H9 (cell line): ENCODE results near the gene MTCL1. TPM values are rescaled to one million over a fixed set of nuclear protein-coding genes. Genes with fewer than 3 reads are reported as not detected.

Source experiments
- DNase-seq: peaks from one replicate; pipeline ENCODE4 v3.0.0-alpha.2; 2017
- H2AFZ ChIP-seq: one replicate; pipeline ENCODE4 v1.6.1; 2013; ENCODE audit warnings: mild to moderate bottlenecking, low read length, control low read depth, moderate library complexity
- H2AK5ac ChIP-seq: 2 replicates; pipeline ENCODE4 v1.6.1; 2013; ENCODE audit warnings: low read length, control low read depth, mixed read lengths; ENCODE audit not compliant: insufficient read length
- H2BK120ac ChIP-seq: one replicate; pipeline ENCODE4 v1.6.1; 2013; ENCODE audit warnings: low read depth, mild to moderate bottlenecking, low read length, control low read depth, inconsistent platforms; ENCODE audit not compliant: poor library complexity, severe bottlenecking
- H2BK12ac ChIP-seq: 2 replicates; pipeline ENCODE4 v1.6.1; 2013; ENCODE audit warnings: low read length, control low read depth, mixed read lengths, low read depth; ENCODE audit not compliant: insufficient read length
- H2BK15ac ChIP-seq: 2 replicates; pipeline ENCODE4 v1.6.1; 2013; ENCODE audit warnings: low read depth, low read length, control low read depth
- H2BK20ac ChIP-seq: one replicate; pipeline ENCODE4 v1.6.1; 2013; ENCODE audit warnings: low read depth, mild to moderate bottlenecking, low read length, control low read depth, inconsistent platforms; ENCODE audit not compliant: poor library complexity, severe bottlenecking
- H2BK5ac ChIP-seq: 2 replicates; pipeline ENCODE4 v1.6.1; 2013; ENCODE audit warnings: low read length, control low read depth, mixed read lengths; ENCODE audit not compliant: insufficient read length
- H3K14ac ChIP-seq: 2 replicates; pipeline ENCODE4 v1.6.1; 2013; ENCODE audit warnings: low read length, control low read depth; ENCODE audit not compliant: insufficient read depth
- H3K18ac ChIP-seq: 2 replicates; pipeline ENCODE4 v1.6.1; 2013; ENCODE audit warnings: low read depth, mild to moderate bottlenecking, mixed read lengths, low read length, control low read depth; ENCODE audit not compliant: insufficient read length
- H3K23ac ChIP-seq: 2 replicates; pipeline ENCODE4 v1.6.1; 2013; ENCODE audit warnings: low read length, control low read depth, mixed read lengths, low read depth; ENCODE audit not compliant: insufficient read length
- H3K23me2 ChIP-seq: 2 replicates; pipeline ENCODE4 v1.6.1; 2013; ENCODE audit warnings: low read depth, mild to moderate bottlenecking, mixed read lengths, low read length, control low read depth; ENCODE audit not compliant: insufficient read length, poor library complexity, severe bottlenecking
- H3K27ac ChIP-seq: 2 replicates; pipeline ENCODE4 v1.5.1; 2013; ENCODE audit warnings: low read length, control low read depth, mixed read lengths, low read depth; ENCODE audit not compliant: insufficient read length
- H3K27me3 ChIP-seq: 2 replicates; pipeline ENCODE4 v1.6.1; 2013; ENCODE audit warnings: low read length, control low read depth, inconsistent platforms; ENCODE audit not compliant: insufficient read depth
- H3K4ac ChIP-seq: 2 replicates; pipeline ENCODE4 v1.6.1; 2013; ENCODE audit warnings: low read depth, mild to moderate bottlenecking, control low read depth, inconsistent platforms, low read length, moderate library complexity
- H3K4me1 ChIP-seq: 2 replicates; pipeline ENCODE4 v1.6.1; 2013; ENCODE audit warnings: low read length, control low read depth, inconsistent platforms; ENCODE audit not compliant: insufficient read depth
- H3K4me2 ChIP-seq: 2 replicates; pipeline ENCODE4 v1.6.1; 2013; ENCODE audit warnings: low read length, control low read depth, mixed read lengths; ENCODE audit not compliant: insufficient read length, insufficient read depth
- H3K56ac ChIP-seq: 2 replicates; pipeline ENCODE4 v1.6.1; 2013; ENCODE audit warnings: low read depth, mild to moderate bottlenecking, mixed read lengths, low read length, control low read depth; ENCODE audit not compliant: insufficient read length
- H3K79me1 ChIP-seq: 2 replicates; pipeline ENCODE4 v1.6.1; 2013; ENCODE audit warnings: low read depth, mild to moderate bottlenecking, moderate library complexity, low read length, control low read depth, inconsistent platforms; ENCODE audit not compliant: insufficient read depth, poor library complexity, severe bottlenecking
- H3K79me2 ChIP-seq: 2 replicates; pipeline ENCODE4 v1.6.1; 2013; ENCODE audit warnings: low read length, control low read depth, inconsistent platforms; ENCODE audit not compliant: insufficient read depth
- H3K9ac ChIP-seq: 2 replicates; pipeline ENCODE4 v1.6.1; 2013; ENCODE audit warnings: low read length, control low read depth, mixed read lengths; ENCODE audit not compliant: insufficient read length; ENCODE audit errors: extremely low read depth
- H3K9me3 ChIP-seq: one replicate; pipeline ENCODE4 v1.6.1; 2013; ENCODE audit warnings: low read depth, low read length, inconsistent platforms; ENCODE audit not compliant: control insufficient read depth
- H3T11ph ChIP-seq: one replicate; pipeline ENCODE4 v1.6.1; 2013; ENCODE audit warnings: mild to moderate bottlenecking, low read length, control low read depth, inconsistent platforms
- H4K20me1 ChIP-seq: one replicate; pipeline ENCODE4 v1.6.1; 2013; ENCODE audit not compliant: control insufficient read depth, insufficient read length, insufficient read depth
- H4K5ac ChIP-seq: 2 replicates; pipeline ENCODE4 v1.6.1; 2013; ENCODE audit warnings: low read depth, mild to moderate bottlenecking, mixed read lengths, low read length, control low read depth; ENCODE audit not compliant: insufficient read length
- H4K8ac ChIP-seq: replicated peaks from 2 replicates; pipeline ENCODE4 v1.6.1; 2013; ENCODE audit warnings: low read length, control low read depth, mixed read lengths, low read depth; ENCODE audit not compliant: insufficient read length
- H4K91ac ChIP-seq: 2 replicates; pipeline ENCODE4 v1.6.1; 2013; ENCODE audit warnings: low read depth, mild to moderate bottlenecking, moderate library complexity, mixed read lengths, low read length, control low read depth; ENCODE audit not compliant: insufficient read length
- H3K27ac Mint-ChIP-seq, 3 experiments: 2 replicates in 2 of 3; 3 replicates in 1 of 3; pipeline ENCODE4 v1.8.0; 2020 to 2021; ENCODE audit warnings: mixed read lengths in 3 of 3, mild to moderate bottlenecking in 1 of 3, moderate library complexity in 1 of 3
- H3K27me3 Mint-ChIP-seq: 2 replicates; pipeline ENCODE4 v1.8.0; 2021; ENCODE audit warnings: low read depth, mild to moderate bottlenecking, moderate library complexity, mixed read lengths
- H3K36me3 Mint-ChIP-seq, 3 experiments: 2 replicates in 2 of 3; 3 replicates in 1 of 3; pipeline ENCODE4 v1.8.0; 2020 to 2021; ENCODE audit warnings: low read depth in 3 of 3, mixed read lengths in 3 of 3; ENCODE audit not compliant: insufficient read depth in 1 of 3
- H3K4me1 Mint-ChIP-seq, 2 experiments: 2 replicates each; pipeline ENCODE4 v1.8.0; 2020; ENCODE audit warnings: mixed read lengths in 2 of 2
- H3K4me3 Mint-ChIP-seq, 2 experiments: 2 replicates in 1 of 2; 3 replicates in 1 of 2; pipeline ENCODE4 v1.8.0; 2020 to 2021; ENCODE audit warnings: mild to moderate bottlenecking in 2 of 2, mixed read lengths in 2 of 2, moderate library complexity in 1 of 2
- H3K9me3 Mint-ChIP-seq, 2 experiments: 2 replicates in 1 of 2; 3 replicates in 1 of 2; pipeline ENCODE4 v1.8.0; 2020; ENCODE audit warnings: mild to moderate bottlenecking in 2 of 2, mixed read lengths in 2 of 2, moderate library complexity in 1 of 2
- CTCF ChIP-seq: fragments of 200-600 bp; sonication (generic); conservative IDR thresholded peaks from 3 replicates; pipeline ENCODE4 v1.8.0; 2021; ENCODE audit warnings: antibody characterized with exemption, mild to moderate bottlenecking
- WGBS: extraction: QIAGEN DNeasy Blood & Tissue Kit; methylation state at CpG from one replicate; pipeline ENCODE4 v1.1.7; 2013; ENCODE audit warnings: missing lambda C conversion rate, low lambda C conversion rate, mixed read lengths; ENCODE audit not compliant: insufficient read length; ENCODE audit errors: extremely low coverage; 5-methylcytosine and 5-hydroxymethylcytosine counted together
- total RNA-seq: library from RNA; stranded (reverse); gene quantifications from 2 replicates; pipeline ENCODE4 v1.2.1, GENCODE V29; 2021

The MTCL1 gene
- total RNA-seq, 1 experiment from 2014 or later = 50.7 TPM

GRCh38 chr18:8694891-8695290 is 10.5 kb upstream of the MTCL1 start:
- H3K27me3 Mint-ChIP-seq = no peaks in the 10 kb centered on the region; the same call in 1 of the 2 replicates
- Histone ChIP-seq H2AK5ac (no peak overlapping the region), H3K14ac (no peak overlapping the region), H3K4ac (no peak overlapping the region), H4K5ac (no peak overlapping the region), H3K9me3 (no peaks in the 10 kb centered on the region), H3K23ac (no peak overlapping the region), H3K4me2 (no peak overlapping the region), H4K8ac (no peak overlapping the region), H3K79me2 (no peaks in the 10 kb centered on the region), H3K23me2 (no peaks in the 10 kb centered on the region), H3K56ac (no peak overlapping the region), H3K9ac (no peak overlapping the region), H2BK20ac (no peak overlapping the region), H2BK15ac (no peak overlapping the region), H2BK5ac (no peak overlapping the region), H2BK12ac (no peak overlapping the region), H4K20me1 (no peaks in the 10 kb centered on the region), H2AFZ (no peak overlapping the region), H2BK120ac (no peak overlapping the region), H3T11ph (no peak overlapping the region), H3K18ac (no peak overlapping the region), H3K27ac (no peak overlapping the region), H3K79me1 (no peaks in the 10 kb centered on the region), H3K27me3 (no peaks in the 10 kb centered on the region), H4K91ac (no peak overlapping the region), H3K4me1 (no peaks in the 10 kb centered on the region)
- TF ChIP-seq CTCF = no peak
- no CpG with 5 or more reads among the region's 10 CpGs for WGBS
- no peak for DNase-seq
- no peaks in the 10 kb centered on the region for H3K36me3 Mint-ChIP-seq
- no peaks in the 10 kb centered on the region; a peak in 1 of 5 replicates for H3K9me3 Mint-ChIP-seq
- H3K4me1 Mint-ChIP-seq = peaks cover 5 to 8% of the 10 kb centered on the region in 2 experiments
- no peak overlapping the region for H3K4me3 Mint-ChIP-seq
- H3K27ac Mint-ChIP-seq = no peak overlapping the region; a peak in 1 of 7 replicates
